Left cardiac atrium (tissue), 4 donors: ENCODE results near the gene ZSWIM1. TPM values are rescaled to one million over a fixed set of nuclear protein-coding genes. Genes with fewer than 3 reads are reported as not detected.

Experiments
- ATAC-seq, 2 donors: fragments of 200-7000 bp; cut with Tn5 transposase; one replicate each; pipeline ENCODE4 v1.9.1; 2020; ENCODE audit warnings: mild to moderate bottlenecking in 2 of 2, moderate library complexity in 2 of 2
- DNase-seq: peaks from one replicate; pipeline ENCODE4 v3.0.0-alpha.2; 2020
- intact Hi-C, 2 donors: fragments of 100-400 bp; cut with DNase I; formaldehyde crosslinking; loops; one replicate each; pipeline versions ENCODE4 v1.14.1 to v1.15.1; 2022 to 2023
- total RNA-seq, 2 donors: library from RNA; stranded (reverse); fragmentation: NEBNext Ultra II Directional; extraction: Animal tissue kit (Norgen Biotek cat#: 25700); gene quantifications; one replicate each; pipeline ENCODE4 v1.2.1, GENCODE V29; 2021
- donor health status: DM: no; HTN: yes; CAD: no.
- donor health status: DM: no; HTN: yes; CAD: no; lungs with severe emphysema.
- donor health status: DM: yes; HTN: yes; CAD: no.
- donor health status: Dilated cardiomyopathy.

Gene ZSWIM1
- total RNA-seq, 2 donors from 2014 or later = 10.7 to 11.5 TPM

DNA sequence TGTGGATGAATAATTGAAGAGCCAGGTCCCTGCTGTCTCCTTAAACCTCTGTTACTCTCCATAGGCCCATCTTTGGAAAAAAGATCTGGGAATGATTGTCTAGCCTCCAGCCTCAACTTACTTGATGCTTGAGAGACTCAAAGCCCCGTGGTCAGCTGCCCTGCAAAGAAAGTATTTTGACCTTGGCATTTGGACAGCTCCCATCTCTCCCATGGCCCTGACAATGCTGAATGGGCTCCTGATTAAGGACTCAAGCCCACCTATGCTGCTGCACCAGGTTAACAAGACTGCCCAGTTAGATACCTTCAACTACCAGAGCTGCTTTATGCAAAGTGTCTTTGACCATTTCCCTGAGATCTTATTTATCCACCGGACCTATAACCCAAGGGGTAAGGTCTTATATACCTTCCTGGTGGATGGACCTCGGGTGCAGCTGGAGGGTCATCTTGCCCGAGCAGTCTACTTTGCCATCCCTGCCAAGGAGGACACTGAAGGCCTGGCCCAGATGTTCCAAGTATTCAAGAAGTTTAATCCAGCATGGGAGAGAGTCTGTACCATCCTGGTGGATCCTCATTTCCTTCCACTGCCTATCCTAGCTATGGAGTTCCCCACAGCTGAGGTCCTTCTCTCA is 1.6 kb downstream of the ZSWIM1 start:
- no peak for ATAC-seq
- no peak for DNase-seq
- intact Hi-C loops = no loop called here

GRCh38 chr20:45883100-45883469 is 2.1 kb downstream of the ZSWIM1 start:
- intact Hi-C loops = no loop called here
- DNase-seq = no peak
- no peak for ATAC-seq

DNA sequence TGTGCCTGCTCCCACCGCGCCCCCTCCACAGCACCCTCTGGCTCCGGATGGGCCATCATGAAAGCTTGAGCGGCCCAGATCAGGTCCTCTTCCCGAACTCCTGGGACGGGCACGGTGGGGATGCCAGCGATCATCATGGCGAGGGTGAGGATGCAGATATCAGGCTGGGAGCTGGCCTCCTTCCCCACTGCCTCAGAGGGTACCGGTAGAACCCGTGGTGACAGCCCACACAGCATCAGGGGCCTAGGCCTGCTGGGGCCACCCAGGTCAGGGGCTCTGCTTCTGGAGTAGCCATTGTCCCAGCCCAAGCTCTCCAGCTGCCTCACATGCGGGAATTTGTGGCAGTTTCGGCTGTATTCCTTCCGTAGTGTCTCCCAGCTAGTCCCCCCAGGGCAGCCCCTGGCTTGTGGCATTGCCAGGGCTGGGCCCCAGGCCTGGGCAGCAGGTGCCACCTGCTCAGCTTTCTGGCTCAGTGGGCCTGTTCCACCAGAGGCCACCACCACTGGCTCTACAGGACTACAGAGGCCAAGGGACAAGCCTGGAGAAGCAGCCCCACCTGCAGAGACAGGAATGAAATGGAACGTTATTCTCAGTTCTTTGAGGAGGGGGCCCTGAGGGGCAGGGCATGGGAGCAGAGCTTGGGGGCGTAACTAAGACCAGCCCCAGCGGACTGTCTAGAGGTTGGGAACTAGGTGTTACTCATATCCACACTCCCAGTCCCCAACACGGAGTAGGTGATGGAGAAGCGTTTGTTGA is 5.7 kb downstream of the ZSWIM1 start:
- intact Hi-C loops = no loop called here
- ATAC-seq = no peak
- DNase-seq = no peak

- intact Hi-C loops = no loop called here
- ATAC-seq (no peak), DNase-seq (no peak)
Measured at GRCh38 chr20:45887346-45887715, 6.3 kb downstream of the ZSWIM1 start, which contains the start of gene SPATA25. SPATA25 (minus strand) TSS chr20:45887622; CDS start chr20:45887590, 32 bp downstream.

DNA sequence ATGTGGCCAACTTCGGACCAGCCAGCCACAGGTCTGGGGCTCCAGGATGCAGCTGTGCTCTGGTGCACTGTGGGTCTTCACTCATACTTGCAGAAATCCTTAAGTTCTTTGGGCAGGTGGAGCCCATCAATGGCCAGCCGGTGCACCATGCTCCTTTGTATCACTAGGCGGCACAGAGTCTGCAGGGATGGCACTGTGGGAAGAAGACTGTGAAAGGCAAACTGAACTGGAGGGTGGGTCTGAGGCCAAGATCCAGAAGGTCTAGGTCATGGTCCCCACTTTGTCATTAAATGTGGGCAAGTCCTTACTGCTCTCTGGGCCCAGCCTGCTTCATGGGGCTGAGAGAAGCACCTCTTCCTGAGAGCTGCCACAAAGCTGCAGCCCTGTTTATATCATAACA is 7.7 kb downstream of the ZSWIM1 start:
- no peak for ATAC-seq
- intact Hi-C loops = no loop called here

DNA sequence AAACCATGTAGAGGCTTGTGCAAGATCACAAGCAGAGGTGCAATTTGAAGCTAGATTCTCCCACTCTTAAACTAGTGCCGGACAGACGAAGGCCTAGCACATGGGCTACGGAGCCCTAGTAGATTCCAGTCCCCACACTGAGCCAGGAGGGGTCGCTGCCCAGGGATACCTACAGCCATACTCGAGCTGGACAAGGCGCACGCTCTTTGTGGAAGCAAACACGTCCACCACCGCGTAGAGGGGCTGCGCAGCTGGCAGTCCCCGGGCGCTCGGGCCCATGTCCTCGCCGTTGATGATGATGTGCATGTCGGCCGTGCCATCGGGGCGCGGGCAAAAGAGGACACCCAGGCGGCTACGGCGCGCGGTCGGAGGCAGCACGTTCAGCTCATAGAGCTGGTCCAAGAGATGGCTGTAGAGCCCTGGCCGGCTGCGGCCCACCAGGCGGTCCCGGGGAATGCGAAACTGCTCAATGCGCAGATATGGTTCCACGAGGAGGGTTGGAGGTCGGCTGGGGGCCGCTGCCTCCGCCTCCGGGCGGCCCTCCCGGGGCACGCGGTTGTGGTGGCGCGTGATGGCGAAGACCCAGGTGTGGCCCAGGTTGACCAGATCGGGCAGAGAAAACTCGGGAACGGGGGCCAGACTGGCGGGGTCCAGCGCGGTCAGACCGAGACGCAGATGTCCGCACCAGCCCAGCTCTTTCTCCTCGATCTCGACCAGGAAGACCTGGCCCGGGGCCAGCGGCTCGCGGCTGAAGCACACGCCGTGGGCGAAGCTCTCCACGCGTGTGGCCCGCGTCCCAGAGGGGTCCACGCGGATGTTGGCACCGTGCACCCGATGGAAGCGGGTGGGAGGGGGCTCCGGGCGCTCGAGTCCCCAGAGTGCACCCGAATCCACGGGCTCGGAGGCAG is 9.3 kb downstream of the ZSWIM1 start:
- ATAC-seq (peak; percentile 80 to 84), DNase-seq (peak; percentile 90)
- intact Hi-C loops = loop anchor here in 1 of 2 donors (2.0 kb wide), 1 partner anchor 72 kb away; no protein-coding TSS in a partner anchor

More for the DNA sequence above, 7.7 kb downstream of the ZSWIM1 start:
- DNase-seq = no peak

DNA sequence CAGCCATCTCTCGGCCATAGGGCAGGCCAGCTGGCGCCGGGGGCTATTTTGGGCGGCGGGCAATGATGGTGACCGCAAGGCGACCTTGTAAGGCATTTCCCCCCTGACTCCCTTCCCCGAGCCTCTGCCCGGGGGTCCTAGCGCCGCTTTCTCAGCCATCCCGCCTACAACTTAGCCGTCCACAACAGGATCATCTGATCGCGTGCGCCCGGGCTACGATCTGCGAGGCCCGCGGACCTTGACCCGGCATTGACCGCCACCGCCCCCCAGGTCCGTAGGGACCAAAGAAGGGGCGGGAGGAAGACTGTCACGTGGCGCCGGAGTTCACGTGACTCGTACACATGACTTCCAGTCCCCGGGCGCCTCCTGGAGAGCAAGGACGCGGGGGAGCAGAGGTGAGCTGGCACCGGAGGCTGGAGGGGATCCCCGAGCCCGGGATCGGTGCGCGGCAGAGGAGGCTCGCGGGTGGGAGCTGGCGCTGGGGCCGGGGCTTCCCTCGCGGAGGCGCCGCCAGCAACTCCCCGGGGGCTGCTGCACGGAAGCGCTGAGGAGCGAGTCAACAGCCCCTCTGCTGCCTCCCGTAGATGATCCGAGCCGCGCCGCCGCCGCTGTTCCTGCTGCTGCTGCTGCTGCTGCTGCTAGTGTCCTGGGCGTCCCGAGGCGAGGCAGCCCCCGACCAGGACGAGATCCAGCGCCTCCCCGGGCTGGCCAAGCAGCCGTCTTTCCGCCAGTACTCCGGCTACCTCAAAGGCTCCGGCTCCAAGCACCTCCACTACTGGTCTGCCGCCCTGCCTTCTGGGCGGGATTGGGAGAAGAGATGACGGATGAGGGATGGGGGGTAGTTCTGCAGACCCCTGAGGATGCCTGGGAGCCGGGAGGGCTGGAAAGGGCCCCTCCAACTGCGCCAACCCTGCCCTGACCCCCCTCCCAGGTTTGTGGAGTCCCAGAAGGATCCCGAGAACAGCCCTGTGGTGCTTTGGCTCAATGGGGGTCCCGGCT is 10.3 kb downstream of the ZSWIM1 start, which contains the start of the genes CTSA and NEURL2:
Gene CTSA (plus strand): TSS at position 351 of the 999 bp plus-strand sequence. CDS start 234 bp downstream, at position 585.
Gene NEURL2 (minus strand): TSS at position 224 of the 999 bp plus-strand sequence. CDS start 217 bp downstream, at position 7.
- peak; percentile 95 for DNase-seq
- peak; percentile 88 to 93 for ATAC-seq
- intact Hi-C loops = loop anchor here in 1 of 2 donors (2.0 kb wide), 1 partner anchor 72 kb away; no protein-coding TSS in a partner anchor

DNA sequence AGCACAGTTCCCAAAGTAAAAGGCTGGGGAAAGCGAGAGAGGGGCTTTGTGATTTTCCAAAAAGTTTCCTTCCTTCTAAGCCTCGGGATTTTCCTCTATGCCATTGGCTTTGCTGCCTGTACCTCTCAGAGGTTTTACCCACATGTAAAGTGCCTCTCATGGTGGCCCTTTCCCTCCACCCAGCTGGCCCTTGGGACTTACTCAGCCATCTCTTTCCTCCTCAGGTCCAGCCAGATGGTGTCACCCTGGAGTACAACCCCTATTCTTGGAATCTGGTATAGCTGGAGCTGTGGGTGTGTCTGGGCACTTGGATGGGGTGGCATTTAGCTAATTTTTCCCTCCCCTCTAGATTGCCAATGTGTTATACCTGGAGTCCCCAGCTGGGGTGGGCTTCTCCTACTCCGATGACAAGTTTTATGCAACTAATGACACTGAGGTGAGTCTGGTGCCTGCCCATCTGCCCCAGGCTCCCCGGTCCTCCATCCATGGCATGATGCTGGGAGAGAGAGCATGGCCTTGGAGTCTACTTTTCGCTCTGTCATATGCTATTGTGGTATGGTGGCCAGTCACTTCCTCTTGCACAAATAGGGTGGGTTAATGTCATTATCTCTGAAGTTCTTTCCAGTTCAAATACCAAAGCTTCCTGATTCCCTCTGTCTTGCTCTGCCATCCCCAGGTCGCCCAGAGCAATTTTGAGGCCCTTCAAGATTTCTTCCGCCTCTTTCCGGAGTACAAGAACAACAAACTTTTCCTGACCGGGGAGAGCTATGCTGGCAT is 11.2 kb downstream of the ZSWIM1 start:
- DNase-seq = no peak
- intact Hi-C loops = loop anchor here in 1 of 2 donors (2.0 kb wide), 1 partner anchor 45 kb away; no protein-coding TSS in a partner anchor
- no peak for ATAC-seq

DNA sequence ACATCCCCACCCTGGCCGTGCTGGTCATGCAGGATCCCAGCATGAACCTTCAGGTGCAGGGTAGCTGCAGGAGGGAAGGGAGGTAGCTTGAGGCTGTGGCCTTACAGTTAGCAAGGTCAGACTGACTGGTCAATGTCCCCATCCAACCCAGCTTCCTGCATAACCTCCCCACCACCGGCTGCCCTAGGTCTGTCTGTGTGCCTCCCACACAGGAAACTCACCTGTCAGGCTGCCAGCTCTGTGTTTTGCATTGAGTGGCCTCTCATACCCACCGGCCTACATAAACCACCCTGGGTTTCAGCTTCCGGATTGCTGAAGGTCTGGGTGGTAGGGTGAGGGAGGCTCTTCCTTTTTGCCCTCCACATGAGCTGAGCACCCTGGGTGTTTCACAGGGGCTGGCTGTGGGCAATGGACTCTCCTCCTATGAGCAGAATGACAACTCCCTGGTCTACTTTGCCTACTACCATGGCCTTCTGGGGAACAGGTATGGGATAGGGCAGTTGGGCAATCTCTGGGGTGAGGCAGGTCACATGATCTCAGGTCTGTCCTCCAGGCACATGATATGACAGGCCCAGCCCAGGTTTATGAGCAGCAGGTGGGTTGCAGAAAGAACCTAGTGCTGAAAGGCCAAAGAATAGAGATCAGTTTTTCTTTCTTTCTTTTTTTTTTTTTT is 11.9 kb downstream of the ZSWIM1 start:
- intact Hi-C loops = loop anchor here in 1 of 2 donors (2.0 kb wide), 1 partner anchor 44 kb away; no protein-coding TSS in a partner anchor
- ATAC-seq = no peak

GRCh38 chr20:45893831-45894230 is 12.8 kb downstream of the ZSWIM1 start:
- ATAC-seq (no peak), DNase-seq (no peak)
- intact Hi-C loops = loop anchor here in 1 of 2 donors (2.0 kb wide), 1 partner anchor 43 kb away; no protein-coding TSS in a partner anchor

More for the DNA sequence above, 11.9 kb downstream of the ZSWIM1 start:
- no peak for DNase-seq

DNA sequence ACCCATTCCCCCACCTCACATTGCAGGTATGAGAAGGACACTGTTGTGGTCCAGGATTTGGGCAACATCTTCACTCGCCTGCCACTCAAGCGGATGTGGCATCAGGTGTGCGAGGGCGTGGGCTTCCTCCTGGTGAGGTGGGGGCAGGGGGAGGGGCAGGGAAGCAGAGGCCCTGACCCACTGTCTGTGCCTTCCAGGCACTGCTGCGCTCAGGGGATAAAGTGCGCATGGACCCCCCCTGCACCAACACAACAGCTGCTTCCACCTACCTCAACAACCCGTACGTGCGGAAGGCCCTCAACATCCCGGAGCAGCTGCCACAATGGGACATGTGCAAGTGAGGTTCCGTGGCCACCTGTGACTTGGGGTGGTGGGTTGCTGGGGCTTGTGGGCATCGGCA is 13.8 kb downstream of the ZSWIM1 start:
- DNase-seq (no peak), ATAC-seq (no peak)
- intact Hi-C loops = no loop called here

DNA sequence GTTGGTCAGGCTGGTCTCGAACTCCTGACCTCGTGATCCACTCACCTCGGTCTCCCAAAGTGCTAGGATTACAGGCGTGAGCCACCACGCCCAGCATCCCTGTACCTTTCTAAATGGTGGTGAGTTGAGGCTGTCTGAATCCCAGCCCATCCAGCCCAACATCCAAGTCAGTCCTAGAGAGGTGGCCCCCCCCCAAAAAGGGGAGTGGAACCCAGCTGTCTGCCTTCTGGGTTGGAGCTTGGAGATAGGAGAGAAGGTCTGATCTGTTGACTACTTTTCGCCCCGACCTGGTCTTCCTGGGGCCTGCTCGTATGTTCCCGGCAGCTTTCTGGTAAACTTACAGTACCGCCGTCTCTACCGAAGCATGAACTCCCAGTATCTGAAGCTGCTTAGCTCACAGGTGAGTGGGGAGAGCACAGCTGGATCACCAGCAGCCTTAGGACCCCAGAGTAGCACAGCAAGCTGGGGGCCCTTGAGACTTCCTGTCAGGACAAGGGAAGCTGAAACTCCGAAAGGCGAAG is 15.7 kb downstream of the ZSWIM1 start:
- no peak for DNase-seq
- no peak for ATAC-seq
- intact Hi-C loops = no loop called here

- ATAC-seq = no peak
- intact Hi-C loops = no loop called here
- DNase-seq = no peak
Measured at GRCh38 chr20:45897289-45897688, 16.3 kb downstream of the ZSWIM1 start.

- DNase-seq (no peak), ATAC-seq (no peak)
- intact Hi-C loops = no loop called here
Measured at GRCh38 chr20:45897692-45898091, 16.7 kb downstream of the ZSWIM1 start.

DNA sequence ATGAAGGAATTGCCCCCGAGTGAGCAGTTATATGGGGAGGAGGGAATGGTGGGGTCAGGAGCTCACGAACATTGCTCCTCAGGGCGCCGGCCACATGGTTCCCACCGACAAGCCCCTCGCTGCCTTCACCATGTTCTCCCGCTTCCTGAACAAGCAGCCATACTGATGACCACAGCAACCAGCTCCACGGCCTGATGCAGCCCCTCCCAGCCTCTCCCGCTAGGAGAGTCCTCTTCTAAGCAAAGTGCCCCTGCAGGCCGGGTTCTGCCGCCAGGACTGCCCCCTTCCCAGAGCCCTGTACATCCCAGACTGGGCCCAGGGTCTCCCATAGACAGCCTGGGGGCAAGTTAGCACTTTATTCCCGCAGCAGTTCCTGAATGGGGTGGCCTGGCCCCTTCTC is 17.3 kb downstream of the ZSWIM1 start:
- ATAC-seq (no peak), DNase-seq (no peak)

GRCh38 chr20:45899046-45899835 is 18.2 kb downstream of the ZSWIM1 start:
- intact Hi-C loops = no loop called here
- no peak for ATAC-seq
- DNase-seq = no peak

More for the DNA sequence above, 17.3 kb downstream of the ZSWIM1 start:
- intact Hi-C loops = no loop called here
